OCI-LY3 (cell line): ENCODE results near the gene ERAS.
"Not testable (repeated sequence)": the region's sequence is repeated elsewhere in the genome, so short reads cannot be mapped to it uniquely, and the experiment has no call there.

Experiments used
- H2AFZ ChIP-seq: fragments of 200-600, 300-600 bp; shearing (Covaris generic); 2 replicates; pipeline ENCODE4 v1.6.0; 2014; ENCODE audit warnings: antibody characterized with exemption, low read depth, low read length
- H3K27ac ChIP-seq: fragments of 200-600, 300-600 bp; sonication (generic); 2 replicates; pipeline ENCODE4 v1.5.1; 2014; ENCODE audit warnings: mild to moderate bottlenecking, low read length, moderate library complexity, mixed read lengths
- H3K27me3 ChIP-seq: fragments of 200-600, 300-600 bp; sonication (generic); 2 replicates; pipeline ENCODE4 v1.6.1; 2014; ENCODE audit warnings: low read depth, low read length, mixed read lengths
- H3K36me3 ChIP-seq: fragments of 200-600, 300-600 bp; sonication (generic); replicated peaks from 2 replicates; pipeline ENCODE3; 2014; ENCODE audit warnings: low read depth, low read length, mixed read lengths
- H3K4me1 ChIP-seq: fragments of 300-600, 200-600 bp; sonication (generic); 2 replicates; pipeline ENCODE4 v1.6.1; 2014; ENCODE audit warnings: low read length, mixed read lengths
- H3K4me2 ChIP-seq: fragments of 200-600, 300-600 bp; sonication (generic); 2 replicates; pipeline ENCODE4 v1.6.1; 2014; ENCODE audit warnings: low read length, mixed read lengths
- H3K4me3 ChIP-seq: fragments of 300-600, 200-600 bp; sonication (generic); 2 replicates; pipeline ENCODE4 v1.5.1; 2014; ENCODE audit warnings: antibody characterized with exemption, mild to moderate bottlenecking, low read length, moderate library complexity
- H3K79me2 ChIP-seq: fragments of 300-600, 200-600 bp; shearing (Covaris generic); 2 replicates; pipeline ENCODE4 v1.6.1; 2014; ENCODE audit warnings: mild to moderate bottlenecking, low read length, mixed read lengths
- H3K9ac ChIP-seq: fragments of 300-600, 200-600 bp; shearing (Covaris generic); 2 replicates; pipeline ENCODE4 v1.6.0; 2014; ENCODE audit warnings: mild to moderate bottlenecking, low read length, moderate library complexity
- H3K9me3 ChIP-seq: fragments of 200-600, 300-600 bp; shearing (Covaris generic); 2 replicates; pipeline ENCODE4 v1.6.1; 2014; ENCODE audit warnings: low read length, mixed read lengths; ENCODE audit not compliant: insufficient read depth
- H4K20me1 ChIP-seq: fragments of 200-600, 300-600 bp; sonication (generic); 2 replicates; pipeline ENCODE4 v1.6.1; 2016; ENCODE audit warnings: low read length, mixed read lengths; ENCODE audit not compliant: insufficient read depth
- CTCF ChIP-seq: fragments of 200-600, 300-600 bp; sonication (generic); IDR thresholded peaks from 2 replicates; pipeline ENCODE4 v1.5.1; 2014; ENCODE audit warnings: antibody characterized with exemption, low read length, low read depth
- EZH2phosphoT487 ChIP-seq: fragments of 200-600 bp; shearing (Covaris generic); IDR thresholded peaks from 2 replicates; pipeline ENCODE4 v1.6.1; 2018; ENCODE audit warnings: antibody characterized with exemption, mixed run types, low read depth

ERAS gene

DNA sequence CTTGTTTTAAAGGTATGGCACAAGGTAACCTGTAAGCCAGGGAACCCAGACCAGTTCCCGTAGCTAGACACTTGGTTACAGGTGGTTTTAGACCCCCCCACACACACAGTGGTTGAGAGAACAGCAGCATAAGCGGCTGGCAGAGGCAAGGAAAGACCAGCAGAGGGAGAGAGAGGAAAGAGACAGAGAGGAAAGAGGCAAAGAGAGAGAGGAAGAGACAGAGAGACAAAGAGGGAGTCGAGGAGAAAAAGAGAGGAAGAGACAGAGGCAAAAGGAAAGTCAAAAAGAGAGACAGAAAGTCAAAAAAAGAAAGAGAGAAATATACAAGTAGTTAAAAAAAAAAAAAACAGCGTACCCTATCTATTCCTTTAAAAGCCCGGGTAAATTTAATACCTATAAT is 28.6 kb downstream of the ERAS start:
- peak overlapping the region; percentile 26 for H3K4me2 ChIP-seq
- H2AFZ ChIP-seq, result 0 out of 2 replicates have a peak overlapping the region, but pooled peaks have one; percentile 39

DNA sequence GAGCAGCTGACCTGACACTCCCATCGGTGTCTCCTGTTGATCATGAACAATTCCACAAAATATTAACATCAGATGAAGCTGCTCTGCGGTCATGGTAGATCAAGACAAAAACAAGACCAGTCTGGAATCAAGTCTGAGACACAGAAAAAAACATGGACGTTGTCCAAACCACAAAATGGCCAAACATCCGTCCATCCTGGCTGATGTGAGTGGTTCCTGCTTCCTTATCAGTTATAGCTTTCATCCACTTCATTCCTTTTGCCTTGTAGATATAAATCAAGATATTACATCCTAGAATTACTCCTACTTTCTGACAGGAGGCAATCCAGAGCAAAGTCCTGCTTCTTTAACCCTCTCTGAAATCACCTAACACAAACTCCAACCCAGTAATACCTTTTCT is 37.9 kb downstream of the ERAS start:
- H3K9me3 ChIP-seq, result no peaks in the 10 kb centered on the region
- no peaks in the 10 kb centered on the region for H3K36me3 ChIP-seq
- H4K20me1 ChIP-seq, result no peaks in the 10 kb centered on the region
- no peak overlapping the region for H3K9ac ChIP-seq
- no peak overlapping the region for H3K4me3 ChIP-seq
- no peak overlapping the region for H3K4me2 ChIP-seq
- TF ChIP-seq EZH2phosphoT487, result no peak
- no peak for TF ChIP-seq CTCF
- no peaks in the 10 kb centered on the region for H3K79me2 ChIP-seq
- no peaks in the 10 kb centered on the region for H3K27me3 ChIP-seq
- no peak overlapping the region for H2AFZ ChIP-seq
- no peaks in the 10 kb centered on the region for H3K4me1 ChIP-seq
- H3K27ac ChIP-seq, result no peak overlapping the region

More for the DNA sequence above, 28.6 kb downstream of the ERAS start:
- Histone ChIP-seq H3K4me1 (peaks cover 8% of the 10 kb centered on the region), H3K9ac (no peak overlapping the region), H3K9me3 (no peaks in the 10 kb centered on the region), H3K4me3 (no peak overlapping the region; the same call in 1 of the 2 replicates), H3K27me3 (no peaks in the 10 kb centered on the region), H3K79me2 (no peaks in the 10 kb centered on the region), H3K36me3 (no peaks in the 10 kb centered on the region), H4K20me1 (no peaks in the 10 kb centered on the region), H3K27ac (no peak overlapping the region)
- TF ChIP-seq EZH2phosphoT487, result no peak
- TF ChIP-seq CTCF, result peak; percentile 33

DNA sequence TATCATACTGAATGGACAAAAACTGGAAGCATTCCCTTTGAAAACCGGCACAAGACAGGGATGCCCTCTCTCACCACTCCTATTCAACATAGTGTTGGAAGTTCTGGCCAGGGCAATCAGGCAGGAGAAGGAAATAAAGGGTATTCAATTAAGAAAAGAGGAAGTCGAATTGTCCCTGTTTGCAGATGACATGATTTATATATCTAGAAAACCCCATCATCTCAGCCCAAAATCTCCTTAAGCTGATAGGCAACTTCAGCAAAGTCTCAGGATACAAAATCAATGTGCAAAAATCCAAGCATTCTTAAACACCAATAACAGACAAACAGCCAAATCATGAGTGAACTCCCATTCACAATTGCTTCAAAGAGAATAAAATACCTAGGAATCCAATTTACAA is 45.7 kb downstream of the ERAS start:
- H2AFZ ChIP-seq, H3K9ac ChIP-seq, H3K9me3 ChIP-seq, H3K27ac ChIP-seq, H3K79me2 ChIP-seq, H3K4me3 ChIP-seq, H4K20me1 ChIP-seq, H3K4me1 ChIP-seq, H3K36me3 ChIP-seq, H3K27me3 ChIP-seq, H3K4me2 ChIP-seq: not testable (repeated sequence)

DNA sequence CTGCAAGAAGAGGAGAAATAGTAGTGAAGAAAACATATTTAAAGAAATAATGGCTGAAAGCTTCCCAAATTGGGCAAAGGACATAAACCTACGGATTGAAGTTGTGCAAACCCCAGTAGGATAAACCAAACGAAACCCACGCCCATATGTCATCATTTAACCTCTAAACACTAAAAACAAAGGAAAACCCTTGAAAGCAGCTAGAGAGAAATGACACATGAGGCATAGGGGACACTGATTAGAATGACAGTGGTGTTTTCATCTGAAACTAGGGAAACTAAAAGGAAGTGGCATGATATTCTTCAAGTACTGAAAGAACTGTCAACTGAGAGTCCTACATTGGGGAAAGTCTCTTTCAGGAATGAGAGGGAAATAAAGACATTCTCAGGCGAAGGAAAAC is 50.6 kb downstream of the ERAS start:
- H4K20me1 ChIP-seq, H3K4me3 ChIP-seq, H3K4me1 ChIP-seq, H2AFZ ChIP-seq, H3K79me2 ChIP-seq, H3K27me3 ChIP-seq, H3K9me3 ChIP-seq, H3K27ac ChIP-seq, H3K36me3 ChIP-seq, H3K9ac ChIP-seq, H3K4me2 ChIP-seq: not testable (repeated sequence)
